WTC11 (cell line): Measurements from ENCODE around the gene YBX2. TPM values are rescaled to one million over a fixed set of nuclear protein-coding genes. Genes with fewer than 3 reads are reported as not detected.

Source experiments
- ATAC-seq: fragments of 200-7000 bp; cut with Tn5 transposase; 2 replicates; pipeline ENCODE4 v1.10.0; 2021; ENCODE audit warnings: mild to moderate bottlenecking, moderate library complexity
- CTCF ChIA-PET: fragments of 300-600 bp; sonication (Branson Sonifier 250); formaldehyde crosslinking; loops from one replicate; lab custom pipeline; 2021; ENCODE audit warnings: antibody characterized with exemption; lab: Charles Lee
- POLR2A ChIA-PET: fragments of 350-600 bp; sonication (Branson Sonifier 250); formaldehyde crosslinking; loops from one replicate; lab custom pipeline; 2021; ENCODE audit warnings: antibody characterized with exemption; lab: Charles Lee
- DNase-seq: peaks from one replicate; pipeline ENCODE4 v3.0.0; 2021; ENCODE audit warnings: low spot score
- H3K27ac Mint-ChIP-seq: 2 replicates; pipeline ENCODE4 v1.8.0; 2021; ENCODE audit warnings: mixed read lengths
- H3K27me3 Mint-ChIP-seq: 2 replicates; pipeline ENCODE4 v1.8.0; 2021; ENCODE audit warnings: low read depth, mild to moderate bottlenecking, moderate library complexity, mixed read lengths
- H3K36me3 Mint-ChIP-seq: 2 replicates; pipeline ENCODE4 v1.8.0; 2021; ENCODE audit warnings: mixed read lengths
- H3K4me1 Mint-ChIP-seq: 2 replicates; pipeline ENCODE4 v1.8.0; 2022; ENCODE audit warnings: mixed read lengths
- H3K4me3 Mint-ChIP-seq: 2 replicates; pipeline ENCODE4 v1.8.0; 2021; ENCODE audit warnings: mild to moderate bottlenecking, moderate library complexity, mixed read lengths
- H3K9me3 Mint-ChIP-seq: 2 replicates; pipeline ENCODE4 v1.8.0; 2021; ENCODE audit warnings: mixed read lengths
- CREB1 ChIP-seq: sonication (generic); formaldehyde crosslinking; IDR thresholded peaks from 2 replicates; pipeline ENCODE4 v1.8.0; 2023; ENCODE audit warnings: mild to moderate bottlenecking, missing genetic modification reagents
- ELF4 ChIP-seq: sonication (generic); formaldehyde crosslinking; IDR thresholded peaks from 2 replicates; pipeline ENCODE4 v1.8.1; 2022; ENCODE audit warnings: low read depth, mild to moderate bottlenecking, moderate library complexity, missing genetic modification reagents
- ETV6 ChIP-seq: sonication (generic); formaldehyde crosslinking; IDR thresholded peaks from 2 replicates; pipeline ENCODE4 v1.8.1; 2022; ENCODE audit warnings: mild to moderate bottlenecking, missing genetic modification reagents
- GABPB1 ChIP-seq: sonication (generic); formaldehyde crosslinking; IDR thresholded peaks from 2 replicates; pipeline ENCODE4 v1.8.1; 2023; ENCODE audit warnings: mild to moderate bottlenecking, missing genetic modification reagents
- NFYB ChIP-seq: sonication (generic); formaldehyde crosslinking; conservative IDR thresholded peaks from 2 replicates; pipeline ENCODE4 v1.8.0; 2022; ENCODE audit warnings: low read depth, missing genetic modification reagents
- NR1H2 ChIP-seq: sonication (generic); formaldehyde crosslinking; IDR thresholded peaks from 2 replicates; pipeline ENCODE4 v1.9.0; 2021; ENCODE audit warnings: mild to moderate bottlenecking, moderate library complexity, missing genetic modification reagents
- SOX15 ChIP-seq: fragments of 250-450 bp; sonication (Bioruptor Pico); IDR thresholded peaks from 2 replicates; pipeline ENCODE4 v1.9.0; 2021; ENCODE audit warnings: mild to moderate bottlenecking
- ZNF121 ChIP-seq: sonication (generic); formaldehyde crosslinking; IDR thresholded peaks from 2 replicates; pipeline ENCODE4 v1.8.0; 2023; ENCODE audit warnings: missing genetic modification reagents
- ZNF138 ChIP-seq: sonication (generic); formaldehyde crosslinking; conservative IDR thresholded peaks from 2 replicates; pipeline ENCODE4 v1.8.1; 2022; ENCODE audit warnings: mild to moderate bottlenecking, moderate library complexity, missing genetic modification reagents
- ZNF232 ChIP-seq: sonication (generic); formaldehyde crosslinking; IDR thresholded peaks from 2 replicates; pipeline ENCODE4 v1.8.0; 2022; ENCODE audit warnings: mild to moderate bottlenecking, missing genetic modification reagents
- total RNA-seq: library from RNA; stranded (reverse); gene quantifications from 3 replicates; pipeline ENCODE4 v1.2.3, GENCODE V29; 2021
- TF ChIP-seq, protein P1 (sequence below): sonication (generic); formaldehyde crosslinking; IDR thresholded peaks from 2 replicates; pipeline ENCODE4 v1.8.0; 2022; ENCODE audit warnings: mild to moderate bottlenecking, missing genetic modification reagents
- TF ChIP-seq, protein P2 (sequence below): fragments of 250-450 bp; sonication (Bioruptor Pico); conservative IDR thresholded peaks from 2 replicates; pipeline ENCODE4 v1.9.0; 2021; ENCODE audit warnings: mild to moderate bottlenecking
- TF ChIP-seq, protein P3 (sequence below): sonication (generic); formaldehyde crosslinking; IDR thresholded peaks from 2 replicates; pipeline ENCODE4 v1.8.1; 2023; ENCODE audit warnings: mild to moderate bottlenecking, missing genetic modification reagents, moderate library complexity
- TF ChIP-seq, protein P4 (sequence below): sonication (generic); formaldehyde crosslinking; IDR thresholded peaks from 2 replicates; pipeline ENCODE4 v1.8.1; 2023; ENCODE audit warnings: mild to moderate bottlenecking, missing genetic modification reagents
- TF ChIP-seq, protein P5 (sequence below): sonication (generic); formaldehyde crosslinking; IDR thresholded peaks from 2 replicates; pipeline ENCODE4 v1.8.1; 2022; ENCODE audit warnings: mild to moderate bottlenecking, missing genetic modification reagents, moderate library complexity, borderline replicate concordance
- TF ChIP-seq, protein P6 (sequence below): sonication (generic); formaldehyde crosslinking; IDR thresholded peaks from 2 replicates; pipeline ENCODE4 v1.8.0; 2022; ENCODE audit warnings: mild to moderate bottlenecking, missing genetic modification reagents
- TF ChIP-seq, protein P7 (sequence below): sonication (generic); formaldehyde crosslinking; IDR thresholded peaks from 2 replicates; pipeline ENCODE4 v1.8.1; 2023; ENCODE audit warnings: mild to moderate bottlenecking, missing genetic modification reagents
- TF ChIP-seq, protein P8 (sequence below): sonication (generic); formaldehyde crosslinking; IDR thresholded peaks from 2 replicates; pipeline ENCODE4 v1.8.0; 2022; ENCODE audit warnings: mild to moderate bottlenecking, missing genetic modification reagents
- TF ChIP-seq, protein P9 (sequence below): fragments of 250-450 bp; sonication (Bioruptor Pico); IDR thresholded peaks from 2 replicates; pipeline ENCODE4 v1.9.0; 2021; ENCODE audit warnings: moderate library complexity, mild to moderate bottlenecking, inconsistent platforms, borderline replicate concordance

Gene YBX2
- total RNA-seq, 1 experiment from 2014 or later, result 26.8 TPM

DNA sequence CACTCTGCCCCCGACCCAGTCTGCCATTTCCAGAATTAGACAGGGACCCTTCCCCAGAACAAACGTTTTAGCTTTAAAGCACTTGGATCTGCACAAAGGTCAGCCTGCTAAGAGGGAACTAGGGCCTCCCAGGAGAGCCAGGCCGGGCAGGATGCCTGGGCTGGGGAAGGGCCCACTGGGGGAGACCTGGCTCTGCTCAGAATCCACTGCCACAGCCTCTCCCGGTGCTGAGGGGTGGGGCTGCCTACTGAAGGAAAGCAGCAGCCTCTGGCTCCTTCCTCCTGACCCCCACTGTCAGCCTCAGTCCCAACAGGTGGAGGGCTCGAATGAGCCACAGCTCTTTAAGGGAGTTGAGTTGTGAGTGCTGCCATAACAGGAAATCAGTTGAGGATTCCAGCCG lies 1.7 kb downstream of the YBX2 start:
- H3K9me3 Mint-ChIP-seq, result no peaks in the 10 kb centered on the region
- CTCF ChIA-PET, result interaction anchor here (1.0 to 5.4 kb wide), 4 partner anchors 12 to 78 kb away, joined by 3 to 61 read pairs (median 4); partner anchors contain the start of gene SLC2A4
- TF ChIP-seq CREB1 (CRISPR knock-in tag) (no peak), NFYB (no peak), ZNF232 (CRISPR knock-in tag) (no peak), NR1H2 (CRISPR knock-in tag) (no peak), SOX15 (CRISPR knock-in tag) (no peak), ETV6 (CRISPR knock-in tag) (no peak), ZNF121 (CRISPR knock-in tag) (no peak), ELF4 (CRISPR knock-in tag) (no peak), ZNF138 (CRISPR knock-in tag) (no peak), GABPB1 (CRISPR knock-in tag) (no peak)
- TF ChIP-seq, protein P1, sequence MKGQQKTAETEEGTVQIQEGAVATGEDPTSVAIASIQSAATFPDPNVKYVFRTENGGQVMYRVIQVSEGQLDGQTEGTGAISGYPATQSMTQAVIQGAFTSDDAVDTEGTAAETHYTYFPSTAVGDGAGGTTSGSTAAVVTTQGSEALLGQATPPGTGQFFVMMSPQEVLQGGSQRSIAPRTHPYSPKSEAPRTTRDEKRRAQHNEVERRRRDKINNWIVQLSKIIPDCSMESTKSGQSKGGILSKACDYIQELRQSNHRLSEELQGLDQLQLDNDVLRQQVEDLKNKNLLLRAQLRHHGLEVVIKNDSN (CRISPR knock-in tag), result no peak
- TF ChIP-seq, protein P2, sequence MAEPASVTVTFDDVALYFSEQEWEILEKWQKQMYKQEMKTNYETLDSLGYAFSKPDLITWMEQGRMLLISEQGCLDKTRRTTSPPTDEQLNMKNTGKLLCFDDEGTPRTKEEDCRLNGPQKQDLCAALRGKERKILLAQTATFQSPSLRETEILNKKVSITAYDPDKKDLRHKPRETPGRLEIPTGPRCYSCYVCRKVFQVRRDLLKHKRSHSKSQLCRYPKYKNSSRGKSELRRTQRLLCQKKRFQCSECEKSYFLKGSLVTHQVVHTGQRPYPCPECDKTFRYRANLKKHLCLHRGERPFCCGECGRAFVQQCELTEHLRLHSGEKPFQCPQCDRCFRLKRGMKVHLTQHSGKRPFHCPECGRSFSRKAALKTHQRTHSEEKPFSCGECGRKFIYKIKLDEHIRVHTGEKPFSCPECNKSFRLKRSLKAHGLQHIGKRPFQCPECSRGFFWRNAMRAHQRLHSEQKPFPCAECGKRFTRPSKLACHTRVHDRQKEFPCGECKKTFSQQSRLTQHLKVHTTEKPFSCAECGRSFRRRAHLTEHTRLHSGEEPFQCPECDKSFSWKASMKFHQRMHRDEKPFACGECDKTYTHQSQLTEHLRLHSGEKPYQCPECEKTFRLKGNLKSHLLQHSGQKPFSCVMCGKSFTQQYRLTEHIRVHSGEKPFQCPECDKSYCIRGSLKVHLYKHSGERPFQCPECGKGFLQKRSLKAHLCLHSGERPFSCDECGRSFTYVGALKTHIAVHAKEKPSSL, result no peak
- TF ChIP-seq, protein P3, sequence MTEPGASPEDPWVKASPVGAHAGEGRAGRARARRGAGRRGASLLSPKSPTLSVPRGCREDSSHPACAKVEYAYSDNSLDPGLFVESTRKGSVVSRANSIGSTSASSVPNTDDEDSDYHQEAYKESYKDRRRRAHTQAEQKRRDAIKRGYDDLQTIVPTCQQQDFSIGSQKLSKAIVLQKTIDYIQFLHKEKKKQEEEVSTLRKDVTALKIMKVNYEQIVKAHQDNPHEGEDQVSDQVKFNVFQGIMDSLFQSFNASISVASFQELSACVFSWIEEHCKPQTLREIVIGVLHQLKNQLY (CRISPR knock-in tag), result no peak
- TF ChIP-seq, protein P4, sequence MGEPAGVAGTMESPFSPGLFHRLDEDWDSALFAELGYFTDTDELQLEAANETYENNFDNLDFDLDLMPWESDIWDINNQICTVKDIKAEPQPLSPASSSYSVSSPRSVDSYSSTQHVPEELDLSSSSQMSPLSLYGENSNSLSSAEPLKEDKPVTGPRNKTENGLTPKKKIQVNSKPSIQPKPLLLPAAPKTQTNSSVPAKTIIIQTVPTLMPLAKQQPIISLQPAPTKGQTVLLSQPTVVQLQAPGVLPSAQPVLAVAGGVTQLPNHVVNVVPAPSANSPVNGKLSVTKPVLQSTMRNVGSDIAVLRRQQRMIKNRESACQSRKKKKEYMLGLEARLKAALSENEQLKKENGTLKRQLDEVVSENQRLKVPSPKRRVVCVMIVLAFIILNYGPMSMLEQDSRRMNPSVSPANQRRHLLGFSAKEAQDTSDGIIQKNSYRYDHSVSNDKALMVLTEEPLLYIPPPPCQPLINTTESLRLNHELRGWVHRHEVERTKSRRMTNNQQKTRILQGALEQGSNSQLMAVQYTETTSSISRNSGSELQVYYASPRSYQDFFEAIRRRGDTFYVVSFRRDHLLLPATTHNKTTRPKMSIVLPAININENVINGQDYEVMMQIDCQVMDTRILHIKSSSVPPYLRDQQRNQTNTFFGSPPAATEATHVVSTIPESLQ, result no peak
- TF ChIP-seq, protein P5, sequence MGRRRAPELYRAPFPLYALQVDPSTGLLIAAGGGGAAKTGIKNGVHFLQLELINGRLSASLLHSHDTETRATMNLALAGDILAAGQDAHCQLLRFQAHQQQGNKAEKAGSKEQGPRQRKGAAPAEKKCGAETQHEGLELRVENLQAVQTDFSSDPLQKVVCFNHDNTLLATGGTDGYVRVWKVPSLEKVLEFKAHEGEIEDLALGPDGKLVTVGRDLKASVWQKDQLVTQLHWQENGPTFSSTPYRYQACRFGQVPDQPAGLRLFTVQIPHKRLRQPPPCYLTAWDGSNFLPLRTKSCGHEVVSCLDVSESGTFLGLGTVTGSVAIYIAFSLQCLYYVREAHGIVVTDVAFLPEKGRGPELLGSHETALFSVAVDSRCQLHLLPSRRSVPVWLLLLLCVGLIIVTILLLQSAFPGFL, result no peak
- TF ChIP-seq, protein P6, sequence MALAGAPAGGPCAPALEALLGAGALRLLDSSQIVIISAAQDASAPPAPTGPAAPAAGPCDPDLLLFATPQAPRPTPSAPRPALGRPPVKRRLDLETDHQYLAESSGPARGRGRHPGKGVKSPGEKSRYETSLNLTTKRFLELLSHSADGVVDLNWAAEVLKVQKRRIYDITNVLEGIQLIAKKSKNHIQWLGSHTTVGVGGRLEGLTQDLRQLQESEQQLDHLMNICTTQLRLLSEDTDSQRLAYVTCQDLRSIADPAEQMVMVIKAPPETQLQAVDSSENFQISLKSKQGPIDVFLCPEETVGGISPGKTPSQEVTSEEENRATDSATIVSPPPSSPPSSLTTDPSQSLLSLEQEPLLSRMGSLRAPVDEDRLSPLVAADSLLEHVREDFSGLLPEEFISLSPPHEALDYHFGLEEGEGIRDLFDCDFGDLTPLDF (CRISPR knock-in tag), result no peak
- TF ChIP-seq, protein P7, sequence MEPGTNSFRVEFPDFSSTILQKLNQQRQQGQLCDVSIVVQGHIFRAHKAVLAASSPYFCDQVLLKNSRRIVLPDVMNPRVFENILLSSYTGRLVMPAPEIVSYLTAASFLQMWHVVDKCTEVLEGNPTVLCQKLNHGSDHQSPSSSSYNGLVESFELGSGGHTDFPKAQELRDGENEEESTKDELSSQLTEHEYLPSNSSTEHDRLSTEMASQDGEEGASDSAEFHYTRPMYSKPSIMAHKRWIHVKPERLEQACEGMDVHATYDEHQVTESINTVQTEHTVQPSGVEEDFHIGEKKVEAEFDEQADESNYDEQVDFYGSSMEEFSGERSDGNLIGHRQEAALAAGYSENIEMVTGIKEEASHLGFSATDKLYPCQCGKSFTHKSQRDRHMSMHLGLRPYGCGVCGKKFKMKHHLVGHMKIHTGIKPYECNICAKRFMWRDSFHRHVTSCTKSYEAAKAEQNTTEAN, result no peak
- TF ChIP-seq, protein P8, sequence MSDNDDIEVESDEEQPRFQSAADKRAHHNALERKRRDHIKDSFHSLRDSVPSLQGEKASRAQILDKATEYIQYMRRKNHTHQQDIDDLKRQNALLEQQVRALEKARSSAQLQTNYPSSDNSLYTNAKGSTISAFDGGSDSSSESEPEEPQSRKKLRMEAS, result no peak
- TF ChIP-seq, protein P9, sequence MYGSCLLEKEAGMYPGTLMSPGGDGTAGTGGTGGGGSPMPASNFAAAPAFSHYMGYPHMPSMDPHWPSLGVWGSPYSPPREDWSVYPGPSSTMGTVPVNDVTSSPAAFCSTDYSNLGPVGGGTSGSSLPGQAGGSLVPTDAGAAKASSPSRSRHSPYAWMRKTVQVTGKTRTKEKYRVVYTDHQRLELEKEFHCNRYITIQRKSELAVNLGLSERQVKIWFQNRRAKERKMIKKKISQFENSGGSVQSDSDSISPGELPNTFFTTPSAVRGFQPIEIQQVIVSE (CRISPR knock-in tag), result no peak
- no peak overlapping the region for H3K27ac Mint-ChIP-seq
- peaks cover 33% of the 10 kb centered on the region for H3K4me1 Mint-ChIP-seq
- H3K36me3 Mint-ChIP-seq, result no peaks in the 10 kb centered on the region; the same call in 1 of the 2 replicates
- ATAC-seq, result no peak
- POLR2A ChIA-PET, result no interaction called here
- no peak overlapping the region for H3K4me3 Mint-ChIP-seq
- H3K27me3 Mint-ChIP-seq, result peaks cover 52% of the 10 kb centered on the region
- no peak for DNase-seq
